ENCODE results near the gene SMOC2. TPM values are rescaled to one million over a fixed set of nuclear protein-coding genes. Genes with fewer than 3 reads are reported as not detected.

SMOC2 gene
- total and polyA plus RNA-seq, 2 donors (not counting 1 experiment from before 2014, with no cell fraction given), result 0.37 TPM; not detected in 1

- Mint-ChIP-seq H3K27me3 (no peaks in the 10 kb centered on the region), H3K9me3 (ENCODE audit: insufficient read depth) (no peaks in the 10 kb centered on the region), H3K4me1 (no peaks in the 10 kb centered on the region), H3K27ac (no peak overlapping the region), H3K4me3 (no peak overlapping the region)
- ATAC-seq (ENCODE audit: low read depth) (no peak), DNase-seq (no peak)
- no peak for TF ChIP-seq CTCF (IDR thresholded peaks at IDR 0.05)
- TF ChIP-seq EZH2 (IDR thresholded peaks at IDR 0.05; ENCODE audit: borderline replicate concordance, insufficient read depth, low read depth, low read length, poor library complexity, severe bottlenecking), result no peak
- Histone ChIP-seq H3K4me1 (ENCODE audit: control insufficient read depth in 2 of 2, insufficient read depth in 2 of 2, low read length in 2 of 2) (no peaks in the 10 kb centered on the region), H4K20me1 (ENCODE audit: control insufficient read depth, insufficient read depth, low read length, poor library complexity, severe bottlenecking) (no peaks in the 10 kb centered on the region), H3K4me2 (replicated peaks; ENCODE audit: low read depth, low read length, poor library complexity, severe bottlenecking) (no peak overlapping the region), H3K36me3 (replicated peaks in 1 of 2; ENCODE audit: control extremely low read depth in 1 of 2, control insufficient read depth in 1 of 2, extremely low read depth in 1 of 2, insufficient read depth in 2 of 2, low read length in 1 of 2) (no peaks in the 10 kb centered on the region), H3K9ac (ENCODE audit: low read length) (no peak overlapping the region), H2AFZ (ENCODE audit: insufficient read depth, low read depth, low read length, poor library complexity, severe bottlenecking) (no peak overlapping the region), H3K4me3 (ENCODE audit: control extremely low read depth in 1 of 5, extremely low read depth in 1 of 5, insufficient read depth in 1 of 5, low read depth in 2 of 5, low read length in 4 of 5) (no peak overlapping the region), H3K79me2 (ENCODE audit: control insufficient read depth, insufficient read depth, low read length) (no peaks in the 10 kb centered on the region), H3K27ac (ENCODE audit: low read length in 2 of 2) (no peak overlapping the region), H3K27me3 (replicated peaks in 1 of 4; ENCODE audit: control extremely low read depth in 1 of 4, control insufficient read depth in 3 of 4, insufficient read depth in 4 of 4, low read length in 3 of 4) (no peaks in the 10 kb centered on the region), H3K9me3 (ENCODE audit: control extremely low read depth in 1 of 3, control insufficient read depth in 2 of 3, insufficient read depth in 1 of 3, low read length in 2 of 3) (peaks cover 0 to 9% (median 0%) of the 10 kb centered on the region in 3 donors)
- intact Hi-C loops (cut with micrococcal nuclease), result no loop called here
- POLR2A ChIA-PET, result no interaction called here
- 68% methylated on average over 10 of the region's 14 CpGs for WGBS (ENCODE audit: insufficient coverage)
- CTCF ChIA-PET, result no interaction called here
Measured at GRCh38 chr6:168647271-168647670, 206.3 kb downstream of the SMOC2 start.

GRCh38 chr6:168648240-168649125, 207.5 kb downstream of the SMOC2 start:
- no peaks in the 10 kb centered on the region for H3K4me1 Mint-ChIP-seq
- Histone ChIP-seq H3K4me3 (ENCODE audit: control extremely low read depth in 1 of 5, extremely low read depth in 1 of 5, insufficient read depth in 1 of 5, low read depth in 2 of 5, low read length in 4 of 5) (no peak overlapping the region), H3K9ac (ENCODE audit: low read length) (no peak overlapping the region), H3K36me3 (replicated peaks in 1 of 2; ENCODE audit: control extremely low read depth in 1 of 2, control insufficient read depth in 1 of 2, extremely low read depth in 1 of 2, insufficient read depth in 2 of 2, low read length in 1 of 2) (no peaks in the 10 kb centered on the region), H2AFZ (ENCODE audit: insufficient read depth, low read depth, low read length, poor library complexity, severe bottlenecking) (no peak overlapping the region), H3K27ac (ENCODE audit: low read length in 2 of 2) (no peak overlapping the region), H3K9me3 (ENCODE audit: control extremely low read depth in 1 of 3, control insufficient read depth in 2 of 3, insufficient read depth in 1 of 3, low read length in 2 of 3) (peaks cover 0 to 9% (median 0%) of the 10 kb centered on the region in 3 donors), H3K4me1 (ENCODE audit: control insufficient read depth in 2 of 2, insufficient read depth in 2 of 2, low read length in 2 of 2) (no peaks in the 10 kb centered on the region), H3K27me3 (replicated peaks in 1 of 4; ENCODE audit: control extremely low read depth in 1 of 4, control insufficient read depth in 3 of 4, insufficient read depth in 4 of 4, low read length in 3 of 4) (no peaks in the 10 kb centered on the region), H4K20me1 (ENCODE audit: control insufficient read depth, insufficient read depth, low read length, poor library complexity, severe bottlenecking) (no peaks in the 10 kb centered on the region), H3K4me2 (replicated peaks; ENCODE audit: low read depth, low read length, poor library complexity, severe bottlenecking) (no peak overlapping the region), H3K79me2 (ENCODE audit: control insufficient read depth, insufficient read depth, low read length) (no peaks in the 10 kb centered on the region)
- ChIA-PET POLR2A (no interaction called here), CTCF (no interaction called here)
- intact Hi-C loops (cut with micrococcal nuclease), result no loop called here
- H3K9me3 Mint-ChIP-seq (ENCODE audit: insufficient read depth), result no peaks in the 10 kb centered on the region
- 64% methylated on average over 25 of the region's 30 CpGs for WGBS (ENCODE audit: insufficient coverage)
- no peaks in the 10 kb centered on the region for H3K27me3 Mint-ChIP-seq
- ATAC-seq (ENCODE audit: low read depth), result no peak
- no peak for DNase-seq
- H3K4me3 Mint-ChIP-seq, result no peak overlapping the region
- TF ChIP-seq CTCF (IDR thresholded peaks at IDR 0.05) (no peak), EZH2 (IDR thresholded peaks at IDR 0.05; ENCODE audit: borderline replicate concordance, insufficient read depth, low read depth, low read length, poor library complexity, severe bottlenecking) (no peak)
- H3K27ac Mint-ChIP-seq, result no peak overlapping the region

Data from B cell (primary cell).